Measurements from ENCODE around the gene CCDC112.

- TF ChIP-seq GATA2 (IDR thresholded peaks at IDR 0.05; ENCODE audit: low read depth, low read length), result no peak
- TF ChIP-seq GATA3 (IDR thresholded peaks at IDR 0.05; ENCODE audit: low read depth, low read length), result no peak
Observed at GRCh38 chr5:115335301-115335700, 38.8 kb upstream of the CCDC112 start.

Data from SH-SY5Y (cell line).